Panc1 (cell line): ENCODE results near the gene CFAP43. TPM values are rescaled to one million over a fixed set of nuclear protein-coding genes. Genes with fewer than 3 reads are reported as not detected.

Experiments used
- ATAC-seq: fragments of 200-7000 bp; cut with Tn5 transposase; 2 replicates; pipeline ENCODE4 v1.9.1; 2020; ENCODE audit warnings: mild to moderate bottlenecking, moderate library complexity
- BruUV-seq: library from RNA; stranded (reverse); fragments of 400-500 nt; replicated peaks from 2 replicates; lab custom pipeline; 2021; lab: Mats Ljungman, UMichigan
- CTCF ChIA-PET: fragments of 300-600 bp; sonication (Branson Sonifier 250); formaldehyde crosslinking; loops from one replicate; lab custom pipeline; 2022; ENCODE audit warnings: antibody characterized with exemption; lab: Charles Lee
- POLR2A ChIA-PET: fragments of 300-600 bp; sonication (Branson Sonifier 250); formaldehyde crosslinking; loops from one replicate; lab custom pipeline; 2022; ENCODE audit warnings: antibody characterized with exemption; lab: Charles Lee
- DNase-seq: peaks from one replicate; pipeline ENCODE4 v3.0.0-alpha.2; 2010; ENCODE audit warnings: low read depth, low spot score
- H3K27ac ChIP-seq: 2 replicates; pipeline ENCODE4 v1.5.1; 2011; ENCODE audit warnings: mild to moderate bottlenecking, low read length, inconsistent platforms
- H3K27me3 ChIP-seq: fragments of 200-500 bp; sonication (Bioruptor generic); 2 replicates; pipeline ENCODE4 v1.6.0; 2014; ENCODE audit warnings: low read length, inconsistent platforms; ENCODE audit not compliant: control insufficient read depth, insufficient read depth
- H3K36me3 ChIP-seq: fragments of 200-500 bp; sonication (Bioruptor generic); 2 replicates; pipeline ENCODE4 v1.5.1; 2014; ENCODE audit warnings: inconsistent platforms, mild to moderate bottlenecking, low read length, moderate library complexity; ENCODE audit not compliant: control insufficient read depth, insufficient read depth
- H3K4me1 ChIP-seq: 2 replicates; pipeline ENCODE4 v1.5.1; 2011; ENCODE audit warnings: inconsistent platforms, mild to moderate bottlenecking, low read length, moderate library complexity; ENCODE audit not compliant: control insufficient read depth, insufficient read depth
- H3K4me3 ChIP-seq, 2 experiments: 2 replicates each; pipeline ENCODE4 v1.5.1; 2011 to 2012; ENCODE audit warnings: low read depth in 2 of 2, low read length in 2 of 2, mild to moderate bottlenecking in 2 of 2, inconsistent platforms in 1 of 2, moderate library complexity in 1 of 2
- H3K9me3 ChIP-seq: fragments of 200-500 bp; sonication (Bioruptor generic); 2 replicates; pipeline ENCODE4 v1.5.1; 2014; ENCODE audit warnings: low read depth, mild to moderate bottlenecking, inconsistent platforms, low read length, moderate library complexity; ENCODE audit not compliant: control insufficient read depth, insufficient read depth
- POLR2AphosphoS5 ChIP-seq: IDR thresholded peaks from 2 replicates; pipeline ENCODE4 v1.6.1; 2012; ENCODE audit warnings: mild to moderate bottlenecking, low read depth, low read length, moderate library complexity
- SIN3A ChIP-seq: IDR thresholded peaks from 2 replicates; pipeline ENCODE4 v1.6.1; 2012; ENCODE audit warnings: low read depth, mild to moderate bottlenecking, low read length, moderate library complexity, borderline replicate concordance; ENCODE audit not compliant: insufficient read depth
- TCF7L2 ChIP-seq: IDR thresholded peaks from 2 replicates; pipeline ENCODE4 v1.6.1; 2011; ENCODE audit warnings: mild to moderate bottlenecking, low read depth, low read length, inconsistent platforms
- in situ Hi-C: cut with HindIII; loops from 2 replicates; pipeline ENCODE4 v1.10.0; 2016; ENCODE audit warnings: low sequenced_read_pairs, low pct_unique_long_range_greater_than_20kb
- intact Hi-C: fragments of 100-400 bp; cut with micrococcal nuclease; formaldehyde crosslinking; loops from one replicate; pipeline ENCODE4 v1.10.0; 2022; ENCODE audit not compliant: unreplicated experiment
- total RNA-seq: library from RNA; stranded (reverse); gene quantifications from one replicate; pipeline ENCODE4 v1.2.1, GENCODE V29; 2021; ENCODE audit not compliant: unreplicated experiment
- TF ChIP-seq, protein P1 (sequence below), 2 experiments: IDR thresholded peaks; 2 replicates each; pipeline ENCODE4 v1.6.1; 2011 to 2012; ENCODE audit warnings: low read depth in 2 of 2, control low read depth in 1 of 2, low read length in 1 of 2, mild to moderate bottlenecking in 1 of 2, moderate library complexity in 1 of 2; ENCODE audit not compliant: insufficient read depth in 1 of 2
- TF ChIP-seq, protein P2 (sequence below): fragments of 450-650 bp; IDR thresholded peaks from 2 replicates; pipeline ENCODE4 v1.5.1; 2017; ENCODE audit warnings: mild to moderate bottlenecking

The CFAP43 gene
- total RNA-seq, 1 experiment from 2014 or later: 0.21 TPM

- CTCF ChIA-PET: no interaction called here
- intact Hi-C loops: no loop called here
- ATAC-seq (no peak), DNase-seq (no peak)
- H3K27me3 ChIP-seq: peaks cover 15% of the 10 kb centered on the region; the same call in 1 of the 2 replicates
- H3K9me3 ChIP-seq: peaks cover 5% of the 10 kb centered on the region; the same call in 1 of the 2 replicates
- no peaks in the 10 kb centered on the region for H3K4me1 ChIP-seq
- no peaks in the 10 kb centered on the region for H3K36me3 ChIP-seq
- POLR2A ChIA-PET: no interaction called here
- no TSS peak for BruUV-seq
- no peak overlapping the region for H3K4me3 ChIP-seq
- TF ChIP-seq, protein P1, sequence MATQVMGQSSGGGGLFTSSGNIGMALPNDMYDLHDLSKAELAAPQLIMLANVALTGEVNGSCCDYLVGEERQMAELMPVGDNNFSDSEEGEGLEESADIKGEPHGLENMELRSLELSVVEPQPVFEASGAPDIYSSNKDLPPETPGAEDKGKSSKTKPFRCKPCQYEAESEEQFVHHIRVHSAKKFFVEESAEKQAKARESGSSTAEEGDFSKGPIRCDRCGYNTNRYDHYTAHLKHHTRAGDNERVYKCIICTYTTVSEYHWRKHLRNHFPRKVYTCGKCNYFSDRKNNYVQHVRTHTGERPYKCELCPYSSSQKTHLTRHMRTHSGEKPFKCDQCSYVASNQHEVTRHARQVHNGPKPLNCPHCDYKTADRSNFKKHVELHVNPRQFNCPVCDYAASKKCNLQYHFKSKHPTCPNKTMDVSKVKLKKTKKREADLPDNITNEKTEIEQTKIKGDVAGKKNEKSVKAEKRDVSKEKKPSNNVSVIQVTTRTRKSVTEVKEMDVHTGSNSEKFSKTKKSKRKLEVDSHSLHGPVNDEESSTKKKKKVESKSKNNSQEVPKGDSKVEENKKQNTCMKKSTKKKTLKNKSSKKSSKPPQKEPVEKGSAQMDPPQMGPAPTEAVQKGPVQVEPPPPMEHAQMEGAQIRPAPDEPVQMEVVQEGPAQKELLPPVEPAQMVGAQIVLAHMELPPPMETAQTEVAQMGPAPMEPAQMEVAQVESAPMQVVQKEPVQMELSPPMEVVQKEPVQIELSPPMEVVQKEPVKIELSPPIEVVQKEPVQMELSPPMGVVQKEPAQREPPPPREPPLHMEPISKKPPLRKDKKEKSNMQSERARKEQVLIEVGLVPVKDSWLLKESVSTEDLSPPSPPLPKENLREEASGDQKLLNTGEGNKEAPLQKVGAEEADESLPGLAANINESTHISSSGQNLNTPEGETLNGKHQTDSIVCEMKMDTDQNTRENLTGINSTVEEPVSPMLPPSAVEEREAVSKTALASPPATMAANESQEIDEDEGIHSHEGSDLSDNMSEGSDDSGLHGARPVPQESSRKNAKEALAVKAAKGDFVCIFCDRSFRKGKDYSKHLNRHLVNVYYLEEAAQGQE (IDR thresholded peaks at IDR 0.05; ENCODE audit: insufficient read depth in 1 of 2, low read depth in 2 of 2, low read length in 1 of 2): no peak
- no peak for TF ChIP-seq POLR2AphosphoS5
- no peak for TF ChIP-seq TCF7L2
- TF ChIP-seq, protein P2, sequence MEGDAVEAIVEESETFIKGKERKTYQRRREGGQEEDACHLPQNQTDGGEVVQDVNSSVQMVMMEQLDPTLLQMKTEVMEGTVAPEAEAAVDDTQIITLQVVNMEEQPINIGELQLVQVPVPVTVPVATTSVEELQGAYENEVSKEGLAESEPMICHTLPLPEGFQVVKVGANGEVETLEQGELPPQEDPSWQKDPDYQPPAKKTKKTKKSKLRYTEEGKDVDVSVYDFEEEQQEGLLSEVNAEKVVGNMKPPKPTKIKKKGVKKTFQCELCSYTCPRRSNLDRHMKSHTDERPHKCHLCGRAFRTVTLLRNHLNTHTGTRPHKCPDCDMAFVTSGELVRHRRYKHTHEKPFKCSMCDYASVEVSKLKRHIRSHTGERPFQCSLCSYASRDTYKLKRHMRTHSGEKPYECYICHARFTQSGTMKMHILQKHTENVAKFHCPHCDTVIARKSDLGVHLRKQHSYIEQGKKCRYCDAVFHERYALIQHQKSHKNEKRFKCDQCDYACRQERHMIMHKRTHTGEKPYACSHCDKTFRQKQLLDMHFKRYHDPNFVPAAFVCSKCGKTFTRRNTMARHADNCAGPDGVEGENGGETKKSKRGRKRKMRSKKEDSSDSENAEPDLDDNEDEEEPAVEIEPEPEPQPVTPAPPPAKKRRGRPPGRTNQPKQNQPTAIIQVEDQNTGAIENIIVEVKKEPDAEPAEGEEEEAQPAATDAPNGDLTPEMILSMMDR: no peak
- no peak for TF ChIP-seq SIN3A
- no peak overlapping the region for H3K27ac ChIP-seq
- in situ Hi-C loops: no loop called here
These were observed 76.6 kb downstream of the CFAP43 start for GRCh38 chr10:104155591-104155990.

GRCh38 chr10:104151737-104152136 is 80.4 kb downstream of the CFAP43 start:
- no peak for ATAC-seq
- no TSS peak for BruUV-seq
- intact Hi-C loops: no loop called here
- DNase-seq: no peak
- H3K4me3 ChIP-seq: no peak overlapping the region
- ChIA-PET POLR2A (no interaction called here), CTCF (no interaction called here)
- peaks cover 22% of the 10 kb centered on the region; the same call in 1 of the 2 replicates for H3K27me3 ChIP-seq
- no peak overlapping the region for H3K27ac ChIP-seq
- H3K4me1 ChIP-seq: no peaks in the 10 kb centered on the region
- no peaks in the 10 kb centered on the region for H3K36me3 ChIP-seq
- peaks cover 5% of the 10 kb centered on the region; the same call in 1 of the 2 replicates for H3K9me3 ChIP-seq
- in situ Hi-C loops: no loop called here
- TF ChIP-seq, protein P2: no peak
- TF ChIP-seq TCF7L2: no peak
- TF ChIP-seq, protein P1 (IDR thresholded peaks at IDR 0.05; ENCODE audit: insufficient read depth in 1 of 2, low read depth in 2 of 2, low read length in 1 of 2): no peak
- TF ChIP-seq SIN3A: no peak
- no peak for TF ChIP-seq POLR2AphosphoS5
